ENCODE data around the gene ZFAND2A. TPM values are rescaled to one million over a fixed set of nuclear protein-coding genes. Genes with fewer than 3 reads are reported as not detected.
"Not testable (repeated sequence)": the region's sequence is repeated elsewhere in the genome, so short reads cannot be mapped to it uniquely, and the experiment has no call there.

The ZFAND2A gene
- total RNA-seq (10 to 100 TPM; 32.9 to 37.8 TPM), polyA plus RNA-seq (ENCODE audit: insufficient read depth, low read depth, low replicate concordance) (61.4 TPM)
- long read RNA-seq, donor 1, transcript ZFAND2A-201 (5 exons, 860 nt), result major isoform, 11 of 11 reads
- long read RNA-seq, donor 1, partial matches to known transcripts, result 0 of 11 reads
- long read RNA-seq, donor 1, other reads (novel, unspliced or antisense), result 0 of 11 reads
- long read RNA-seq, donor 2, transcript ZFAND2A-201 (5 exons, 860 nt), result major isoform, 6 of 6 reads
- long read RNA-seq, donor 2, partial matches to known transcripts, result 0 of 6 reads
- long read RNA-seq, donor 2, other reads (novel, unspliced or antisense), result 0 of 6 reads

DNA sequence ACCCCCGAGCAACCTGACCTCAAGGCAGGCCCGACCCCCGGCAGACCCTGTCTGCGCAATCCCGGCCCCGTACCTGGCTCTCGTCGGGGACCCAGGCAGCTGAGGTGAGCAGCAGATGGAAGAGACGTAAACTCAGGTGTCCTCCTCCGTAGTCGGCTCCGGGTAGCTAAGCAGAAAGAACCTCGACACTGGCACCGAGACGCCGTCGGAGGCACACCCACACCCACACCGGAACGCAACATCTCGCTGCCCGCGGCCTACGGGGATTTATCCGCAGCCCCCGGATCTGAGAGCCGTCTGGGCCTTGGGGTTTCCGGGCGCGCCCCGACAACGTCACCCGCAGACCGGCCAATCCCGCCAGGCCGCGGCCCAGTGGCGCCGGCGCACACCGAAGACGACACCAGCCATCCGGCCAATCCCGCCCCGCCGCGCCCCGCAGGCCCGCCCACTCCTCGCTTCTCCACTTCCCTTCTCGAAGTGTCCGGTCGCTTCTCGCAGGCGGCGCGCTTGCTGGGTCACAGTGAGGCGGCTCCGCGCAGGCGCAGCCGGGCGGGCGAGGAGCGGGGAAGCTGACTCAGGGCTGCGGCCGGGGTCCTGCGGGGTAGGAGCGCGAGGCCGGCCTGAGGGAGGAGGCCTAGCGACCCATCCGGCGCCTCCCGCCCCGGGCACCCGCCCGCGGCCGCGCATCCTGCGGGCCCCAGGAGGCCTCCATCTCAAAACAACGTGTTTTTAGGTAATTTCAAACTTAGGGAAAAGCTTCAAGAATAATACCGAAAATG lies at the start of gene ZFAND2A:
ZFAND2A (minus strand) TSS at position 306 of the 779 bp plus-strand sequence. CDS start 1,984 bp downstream, outside the sequence.
- no peaks in the 10 kb centered on the region for H3K36me3 ChIP-seq (ENCODE audit: low read depth, missing control alignments)
- WGBS, 2 donors, result 0 to 1% methylated on average over 23 to 68 of the region's 83 CpGs

DNA sequence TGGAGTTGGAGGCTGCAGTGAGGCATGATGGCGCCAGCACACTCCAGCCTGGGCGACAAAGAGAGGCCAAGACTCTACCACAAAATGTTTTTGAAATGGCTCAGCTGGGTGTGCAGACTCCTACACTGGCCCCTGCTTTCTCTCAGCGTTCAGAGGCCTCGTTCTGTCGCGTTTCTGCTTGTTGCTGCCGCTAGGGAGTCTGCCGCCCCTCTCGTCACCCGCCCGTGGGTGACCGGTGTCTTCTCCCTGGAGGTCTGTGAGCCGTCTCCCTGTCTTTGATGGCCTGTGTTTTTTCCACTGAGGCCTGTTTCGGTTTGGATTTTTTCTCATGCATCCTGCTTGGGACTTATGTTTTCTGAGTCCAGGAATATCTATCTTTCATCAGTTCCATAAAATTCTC lies 49.1 kb upstream of the ZFAND2A start:
- Histone ChIP-seq H3K4me3 (no peak overlapping the region), H3K27me3 (no peaks in the 10 kb centered on the region), H3K4me1 (no peaks in the 10 kb centered on the region), H3K9me3 (no peaks in the 10 kb centered on the region), H3K36me3 (ENCODE audit: low read depth, missing control alignments) (no peaks in the 10 kb centered on the region), H3K27ac (no peak overlapping the region)
- DNase-seq, result no peak
- WGBS, 2 donors, result 77 to 80% methylated on average over 14 of the region's 14 CpGs
- TF ChIP-seq CTCF (IDR thresholded peaks at IDR 0.05), result no peak
- no peak for TF ChIP-seq POLR2A (IDR thresholded peaks at IDR 0.05)
- intact Hi-C loops (cut with DNase I; ENCODE audit: low total_unique reads), result no loop called here

More for the DNA sequence above, at the start of gene ZFAND2A:
- Histone ChIP-seq H3K27ac (peak within 1 kb of the TSS; percentile 97 to 99), H3K4me3 (peak within 1 kb of the TSS; percentile 80 to 89), H3K4me1 (peaks cover 6% of the 10 kb centered on the region), H3K9me3 (no peaks in the 10 kb centered on the region), H3K27me3 (no peaks in the 10 kb centered on the region)
- TF ChIP-seq CTCF (IDR thresholded peaks at IDR 0.05) (no peak), POLR2A (IDR thresholded peaks at IDR 0.05) (peak; percentile 70)
- peak; percentile 99 for DNase-seq
- intact Hi-C loops (cut with DNase I; ENCODE audit: low total_unique reads), result no loop called here

DNA sequence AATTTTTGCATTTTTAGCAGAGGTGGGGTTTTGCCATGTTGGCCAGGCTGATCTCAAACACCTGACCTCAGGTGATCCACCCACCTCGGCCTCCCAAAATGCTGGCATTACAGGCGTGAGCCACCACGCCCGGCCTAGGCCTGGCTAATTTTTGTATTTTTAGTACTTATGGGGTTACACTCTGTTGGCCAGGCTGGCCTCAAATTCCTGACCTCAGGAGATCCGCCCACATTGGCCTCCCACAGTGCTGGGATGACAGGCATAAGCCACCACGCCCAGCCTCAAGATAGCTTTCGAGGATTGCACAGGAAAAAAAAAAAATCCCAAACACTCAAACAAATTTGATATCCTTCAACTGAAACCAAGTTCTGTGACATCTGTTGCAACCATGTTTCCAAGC lies 45.7 kb upstream of the ZFAND2A start:
- H3K27me3 ChIP-seq; H3K4me1 ChIP-seq; intact Hi-C loops (cut with DNase I; ENCODE audit: low total_unique reads): not testable (repeated sequence)

DNA sequence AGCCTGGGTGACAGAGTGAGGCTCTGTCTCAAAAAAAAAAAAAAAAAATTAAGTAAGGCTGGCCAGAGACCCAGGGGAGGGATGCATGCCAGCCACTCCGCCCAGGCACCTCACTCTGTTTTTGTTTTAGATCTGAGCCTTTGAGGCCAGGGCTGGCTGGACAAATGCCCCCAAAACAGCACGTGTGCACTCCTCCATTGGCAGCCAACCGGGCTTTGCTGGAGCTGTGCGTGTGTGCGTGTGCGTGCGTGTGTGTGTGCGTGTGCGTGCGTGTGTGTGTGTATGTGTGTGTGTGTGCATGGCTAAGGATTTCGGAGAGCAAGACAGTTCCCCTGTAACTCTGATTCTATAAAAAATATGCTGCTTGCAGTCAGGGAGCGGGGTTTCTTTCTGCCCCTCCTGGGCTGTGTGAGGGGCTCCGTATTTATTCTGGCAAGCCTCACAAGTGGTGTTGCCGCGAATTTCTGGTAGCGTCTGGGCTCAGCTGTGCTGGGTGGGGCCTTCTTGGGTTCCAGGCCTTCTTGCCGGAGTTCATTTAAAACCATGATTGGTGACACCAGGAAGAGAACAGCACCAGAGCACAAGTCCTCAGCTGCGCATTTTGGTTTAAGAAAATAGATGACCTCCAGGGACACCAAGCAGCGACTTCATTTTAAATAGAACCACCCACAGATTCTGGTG lies 44.6 kb upstream of the ZFAND2A start:
- 65 to 66% methylated on average over 8 to 19 of the region's 19 CpGs for WGBS, 2 donors
- no peak for TF ChIP-seq CTCF (IDR thresholded peaks at IDR 0.05)
- TF ChIP-seq POLR2A (IDR thresholded peaks at IDR 0.05), result no peak
- Histone ChIP-seq H3K27ac (no peak overlapping the region), H3K4me3 (no peak overlapping the region), H3K4me1 (no peaks in the 10 kb centered on the region), H3K9me3 (no peaks in the 10 kb centered on the region), H3K27me3 (no peaks in the 10 kb centered on the region), H3K36me3 (ENCODE audit: low read depth, missing control alignments) (no peaks in the 10 kb centered on the region)
- intact Hi-C loops (cut with DNase I; ENCODE audit: low total_unique reads), result no loop called here
- DNase-seq, result no peak

More for the DNA sequence above, 45.7 kb upstream of the ZFAND2A start:
- not testable (repeated sequence) for H3K9me3 ChIP-seq; H3K36me3 ChIP-seq (ENCODE audit: low read depth, missing control alignments); H3K4me3 ChIP-seq; DNase-seq; H3K27ac ChIP-seq
- 92% methylated on average over 7 of the region's 7 CpGs for WGBS, 2 donors

- H3K27me3 ChIP-seq; DNase-seq; intact Hi-C loops (cut with DNase I; ENCODE audit: low total_unique reads); H3K36me3 ChIP-seq (ENCODE audit: low read depth, missing control alignments); H3K4me1 ChIP-seq; H3K9me3 ChIP-seq; H3K27ac ChIP-seq; H3K4me3 ChIP-seq: not testable (repeated sequence)
- 90 to 94% methylated on average over 6 of the region's 6 CpGs for WGBS, 2 donors
Measured at GRCh38 chr7:1202914-1203313, 42.9 kb upstream of the ZFAND2A start.
